Kidney epithelial cell (primary cell): ENCODE measurements around the gene TACR1. TPM values are rescaled to one million over a fixed set of nuclear protein-coding genes. Genes with fewer than 3 reads are reported as not detected.

Source experiments
- DNase-seq: peaks from one replicate; pipeline ENCODE4 v3.0.0-alpha.2; 2010; ENCODE audit warnings: low read depth
- H3K27me3 ChIP-seq: 2 replicates; pipeline ENCODE4 v1.6.0; 2011; ENCODE audit warnings: low read length; ENCODE audit not compliant: control insufficient read depth, insufficient read depth
- H3K36me3 ChIP-seq: 2 replicates; pipeline ENCODE4 v1.5.1; 2011; ENCODE audit warnings: low read length; ENCODE audit not compliant: control insufficient read depth, insufficient read depth
- H3K4me3 ChIP-seq: 2 replicates; pipeline ENCODE4 v1.5.1; 2011; ENCODE audit warnings: low read depth, mild to moderate bottlenecking, control low read depth, low read length
- CTCF ChIP-seq: IDR thresholded peaks from 2 replicates; pipeline ENCODE4 v1.5.1; 2011; ENCODE audit warnings: mild to moderate bottlenecking, moderate library complexity, low read length, control low read depth, inconsistent platforms; ENCODE audit not compliant: insufficient read depth, poor library complexity, severe bottlenecking
- total RNA-seq: library from RNA; depleted of rRNA; stranded (reverse); fragments of >200 nt; gene quantifications from 2 replicates; pipeline ENCODE4 v1.2.3, GENCODE V29; 2015

TACR1 gene
- total RNA-seq, 1 donor from 2014 or later, result not detected

- Histone ChIP-seq H3K4me3 (no peak overlapping the region), H3K27me3 (no peaks in the 10 kb centered on the region), H3K36me3 (no peaks in the 10 kb centered on the region)
- DNase-seq, result no peak
- TF ChIP-seq CTCF, result no peak
Measured at GRCh38 chr2:75090770-75091515, 108.4 kb downstream of the TACR1 start.

GRCh38 chr2:75089471-75089870 lies 109.8 kb downstream of the TACR1 start:
- H3K4me3 ChIP-seq, result no peak overlapping the region
- TF ChIP-seq CTCF, result no peak
- DNase-seq, result no peak
- no peaks in the 10 kb centered on the region for H3K27me3 ChIP-seq
- H3K36me3 ChIP-seq, result no peaks in the 10 kb centered on the region

GRCh38 chr2:75088791-75089190 lies 110.5 kb downstream of the TACR1 start:
- no peak for DNase-seq
- no peaks in the 10 kb centered on the region for H3K27me3 ChIP-seq
- no peak for TF ChIP-seq CTCF

GRCh38 chr2:75087736-75088135 lies 111.6 kb downstream of the TACR1 start:
- Histone ChIP-seq H3K36me3 (no peaks in the 10 kb centered on the region), H3K4me3 (no peak overlapping the region), H3K27me3 (no peaks in the 10 kb centered on the region)
- no peak for DNase-seq
- no peak for TF ChIP-seq CTCF

More at GRCh38 chr2:75088791-75089190, 110.5 kb downstream of the TACR1 start:
- Histone ChIP-seq H3K4me3 (no peak overlapping the region), H3K36me3 (no peaks in the 10 kb centered on the region)

GRCh38 chr2:75079575-75079974 lies 119.7 kb downstream of the TACR1 start:
- Histone ChIP-seq H3K27me3 (no peaks in the 10 kb centered on the region), H3K36me3 (no peaks in the 10 kb centered on the region), H3K4me3 (no peak overlapping the region)
- DNase-seq, result no peak
- no peak for TF ChIP-seq CTCF

GRCh38 chr2:75077909-75078308 lies 121.4 kb downstream of the TACR1 start:
- no peaks in the 10 kb centered on the region for H3K36me3 ChIP-seq
- H3K27me3 ChIP-seq, result no peaks in the 10 kb centered on the region
- H3K4me3 ChIP-seq, result no peak overlapping the region
- TF ChIP-seq CTCF, result no peak
- DNase-seq, result no peak
